ENCODE measurements around the gene DLST.

GRCh38 chr14:74848768-74849167 is 32.9 kb upstream of the DLST start:
- TF ChIP-seq CTCF (IDR thresholded peaks at IDR 0.05) (no peak), POLR2A (IDR thresholded peaks at IDR 0.05) (no peak)

All from adrenal gland (tissue), 5 donors.